ENCODE data around the gene PHF5A.
A peak's percentile ranks its signal among the peaks of the same experiment; 100 is the strongest.
"Not testable (repeated sequence)": the region's sequence is repeated elsewhere in the genome, so short reads cannot be mapped to it uniquely, and the experiment has no call there.

PHF5A gene

DNA sequence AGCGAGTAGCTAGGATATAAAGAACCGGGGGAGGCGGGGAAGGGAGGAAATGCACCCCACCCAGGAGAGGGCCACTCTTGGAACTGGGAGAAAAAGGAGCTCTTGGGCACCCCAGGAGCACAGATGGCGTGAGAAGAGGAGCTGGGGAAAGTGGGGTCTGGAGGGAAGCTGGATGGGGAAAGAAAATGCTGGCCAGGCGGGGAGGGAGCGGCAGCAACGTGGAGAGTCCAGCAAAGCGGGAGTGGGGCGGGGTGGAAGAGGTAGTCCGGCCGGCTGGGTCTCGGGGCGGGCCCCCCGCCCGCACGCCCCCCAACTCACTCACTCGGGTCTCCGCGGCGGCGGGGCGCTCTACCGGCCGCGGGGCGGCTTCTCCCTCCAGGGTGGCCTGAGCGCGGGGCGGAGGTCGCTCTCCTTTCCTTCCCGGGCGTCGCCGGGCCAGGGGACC is 22.4 kb downstream of the PHF5A start:
- Histone ChIP-seq H3K9me3 (ENCODE audit: control insufficient read depth, insufficient read depth, low read length) (no peaks in the 10 kb centered on the region), H3K27me3 (ENCODE audit: control insufficient read depth, insufficient read depth, low read length) (no peaks in the 10 kb centered on the region), H3K9ac (ENCODE audit: low read depth, low read length) (peak overlapping the region; percentile 93), H3K36me3 (ENCODE audit: control insufficient read depth, insufficient read depth, low read length) (peaks cover 18% of the 10 kb centered on the region), H3K27ac (ENCODE audit: low read depth, low read length) (peak overlapping the region; percentile 100), H3K4me1 (ENCODE audit: control insufficient read depth, insufficient read depth, low read length) (peaks cover 6% of the 10 kb centered on the region), H3K4me3 (ENCODE audit: low read depth, low read length) (peak overlapping the region; percentile 80)

DNA sequence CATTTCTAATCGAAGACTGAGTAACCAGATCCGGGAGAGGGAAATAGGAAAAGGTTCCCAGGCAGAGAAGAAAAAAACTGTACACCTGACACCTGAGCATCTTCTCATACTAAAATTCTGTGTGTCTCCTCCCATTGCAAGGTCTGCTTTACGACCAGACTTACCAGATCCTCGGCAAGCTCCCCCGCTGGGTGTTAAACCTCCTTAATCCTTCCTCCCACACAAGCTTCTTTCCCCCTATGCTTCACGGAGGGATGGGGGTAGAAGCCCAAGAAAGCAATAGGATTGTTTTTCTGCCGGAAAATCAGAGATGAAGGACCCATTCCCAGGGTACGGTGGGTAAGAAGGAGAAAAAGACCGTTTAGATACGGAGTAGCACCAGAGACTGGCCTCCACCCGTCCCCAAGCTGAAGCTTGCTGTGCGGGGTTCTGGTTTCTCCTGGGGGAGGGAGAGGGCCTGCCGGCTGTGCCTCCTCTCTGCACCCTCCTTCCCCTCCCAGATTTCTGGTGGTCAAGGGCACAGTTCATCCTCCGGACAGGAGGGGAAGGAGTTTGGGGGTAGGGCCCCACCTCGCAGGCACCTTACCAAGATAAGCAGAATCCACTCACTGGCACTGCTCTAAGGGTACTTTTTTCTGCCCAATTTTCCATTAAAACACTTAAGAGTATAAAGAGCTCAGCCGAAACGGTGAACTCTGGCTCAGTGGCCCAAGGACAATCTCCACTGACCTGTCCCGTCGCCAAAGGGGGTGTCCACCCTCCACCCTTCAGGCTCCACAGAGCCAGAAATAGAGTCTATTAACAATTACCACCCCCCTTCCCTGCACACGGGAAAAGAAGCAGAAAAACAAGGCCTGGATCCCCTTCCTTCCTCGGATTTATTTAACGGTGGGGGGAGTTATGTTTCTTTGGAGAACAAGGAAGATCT is 23.1 kb downstream of the PHF5A start:
- Histone ChIP-seq H3K36me3 (ENCODE audit: control insufficient read depth, insufficient read depth, low read length) (peaks cover 25% of the 10 kb centered on the region), H3K4me1 (ENCODE audit: control insufficient read depth, insufficient read depth, low read length) (peaks cover 6% of the 10 kb centered on the region), H3K27me3 (ENCODE audit: control insufficient read depth, insufficient read depth, low read length) (no peaks in the 10 kb centered on the region), H3K9me3 (ENCODE audit: control insufficient read depth, insufficient read depth, low read length) (no peaks in the 10 kb centered on the region), H3K4me3 (ENCODE audit: low read depth, low read length) (peak overlapping the region; percentile 80), H3K27ac (ENCODE audit: low read depth, low read length) (peak overlapping the region; percentile 100), H3K9ac (ENCODE audit: low read depth, low read length) (peak overlapping the region; percentile 93)

DNA sequence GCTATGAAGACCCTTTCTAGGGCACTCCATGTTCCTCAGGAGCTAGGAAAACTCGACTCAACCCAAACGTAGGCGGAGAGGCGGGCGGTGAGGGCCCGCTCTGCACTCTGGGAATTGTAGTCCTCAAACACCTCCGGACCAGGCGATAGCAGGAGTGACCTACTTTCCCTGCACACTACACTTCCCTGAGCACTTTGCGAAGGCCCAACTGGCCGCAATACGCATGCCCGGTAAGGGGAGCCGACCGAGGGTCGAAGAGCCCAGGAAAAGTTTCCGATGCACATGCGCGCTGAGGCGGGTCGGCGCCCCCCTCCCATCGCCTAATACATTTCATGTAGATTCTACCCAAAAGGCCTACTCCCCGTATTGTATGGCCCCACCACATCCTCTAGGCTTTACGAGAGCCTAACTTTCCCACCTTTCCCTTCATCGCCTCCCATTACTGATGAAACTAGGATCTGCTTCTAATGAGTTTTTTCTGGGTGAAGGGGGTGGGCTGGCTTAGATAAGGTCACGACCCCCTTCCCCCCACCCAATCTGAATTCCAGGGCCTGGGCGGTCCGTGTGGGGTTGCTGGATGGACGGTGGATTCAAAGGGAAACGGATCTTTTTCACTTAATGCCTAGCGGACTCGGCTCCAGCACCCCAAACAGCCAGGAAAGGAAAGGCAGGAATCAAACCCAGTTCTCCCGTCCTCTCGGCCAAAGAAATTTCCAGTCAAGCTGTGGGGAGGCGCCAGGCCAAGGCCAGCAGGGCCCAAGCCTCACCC is 23.9 kb downstream of the PHF5A start:
- H3K4me3 ChIP-seq (ENCODE audit: low read depth, low read length), result peak overlapping the region; percentile 80
- H3K36me3 ChIP-seq (ENCODE audit: control insufficient read depth, insufficient read depth, low read length), result peaks cover 30% of the 10 kb centered on the region
- H3K4me1 ChIP-seq (ENCODE audit: control insufficient read depth, insufficient read depth, low read length), result peaks cover 6% of the 10 kb centered on the region
- H3K27ac ChIP-seq (ENCODE audit: low read depth, low read length), result peak overlapping the region; percentile 100
- no peaks in the 10 kb centered on the region for H3K9me3 ChIP-seq (ENCODE audit: control insufficient read depth, insufficient read depth, low read length)
- no peaks in the 10 kb centered on the region for H3K27me3 ChIP-seq (ENCODE audit: control insufficient read depth, insufficient read depth, low read length)
- H3K9ac ChIP-seq (ENCODE audit: low read depth, low read length), result peak overlapping the region; percentile 93

DNA sequence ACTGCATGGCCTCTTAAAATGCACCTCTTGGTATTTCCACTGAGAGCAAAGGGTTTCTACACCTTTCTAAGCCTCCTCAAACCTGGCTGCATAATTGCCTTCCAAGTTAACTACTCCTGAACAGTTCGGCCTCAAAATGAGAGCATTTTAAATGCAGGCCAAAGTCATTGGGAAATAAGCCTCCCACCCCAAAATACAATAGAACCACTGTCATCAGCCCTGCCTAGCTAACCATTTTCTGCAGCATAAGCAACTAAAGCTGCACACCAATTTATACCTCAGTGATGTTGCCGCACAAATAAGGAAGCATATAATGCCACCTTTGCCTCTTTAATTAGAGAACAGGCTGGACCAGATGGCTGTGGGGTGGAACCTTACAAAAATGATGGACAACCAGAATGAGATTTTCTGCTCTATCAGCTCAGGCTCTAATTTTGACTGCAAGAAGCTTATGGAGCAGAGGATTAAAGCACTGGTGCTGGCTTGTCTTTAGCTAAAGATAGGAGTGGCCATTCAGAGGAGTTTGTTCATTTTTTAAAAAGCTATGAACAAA is 26.2 kb downstream of the PHF5A start:
- H3K9me3 ChIP-seq (ENCODE audit: control insufficient read depth, insufficient read depth, low read length), result no peaks in the 10 kb centered on the region
- no peak overlapping the region for H3K4me3 ChIP-seq (ENCODE audit: low read depth, low read length)
- H3K27ac ChIP-seq (ENCODE audit: low read depth, low read length), result no peak overlapping the region
- no peaks in the 10 kb centered on the region for H3K27me3 ChIP-seq (ENCODE audit: control insufficient read depth, insufficient read depth, low read length)
- no peak overlapping the region for H3K9ac ChIP-seq (ENCODE audit: low read depth, low read length)
- no peaks in the 10 kb centered on the region; the same call in 1 of the 2 replicates for H3K4me1 ChIP-seq (ENCODE audit: control insufficient read depth, insufficient read depth, low read length)
- H3K36me3 ChIP-seq (ENCODE audit: control insufficient read depth, insufficient read depth, low read length), result peaks cover 47% of the 10 kb centered on the region

DNA sequence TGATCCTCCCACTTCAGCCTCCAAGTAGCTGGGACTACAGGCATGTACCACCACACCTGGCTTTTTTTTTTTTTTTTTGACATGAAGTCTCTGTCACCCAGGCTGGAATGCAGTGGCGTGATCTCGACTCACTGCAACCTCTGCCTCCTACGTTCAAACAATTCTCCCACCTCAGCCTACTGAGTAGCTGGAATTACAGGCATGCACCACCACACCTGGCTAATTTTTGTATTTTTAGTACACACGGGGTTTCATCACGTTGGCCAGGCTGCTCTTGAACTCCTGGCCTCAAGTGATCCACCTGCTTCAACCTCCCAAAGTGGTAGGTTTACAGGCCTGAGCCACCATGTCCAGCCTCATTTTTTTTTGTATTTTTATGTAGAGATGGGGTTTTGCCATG is 28.0 kb downstream of the PHF5A start:
- not testable (repeated sequence) for H3K27ac ChIP-seq (ENCODE audit: low read depth, low read length); H3K27me3 ChIP-seq (ENCODE audit: control insufficient read depth, insufficient read depth, low read length); H3K9ac ChIP-seq (ENCODE audit: low read depth, low read length); H3K9me3 ChIP-seq (ENCODE audit: control insufficient read depth, insufficient read depth, low read length); H3K4me1 ChIP-seq (ENCODE audit: control insufficient read depth, insufficient read depth, low read length); H3K4me3 ChIP-seq (ENCODE audit: low read depth, low read length)
- H3K36me3 ChIP-seq (ENCODE audit: control insufficient read depth, insufficient read depth, low read length), result peaks cover 65% of the 10 kb centered on the region

DNA sequence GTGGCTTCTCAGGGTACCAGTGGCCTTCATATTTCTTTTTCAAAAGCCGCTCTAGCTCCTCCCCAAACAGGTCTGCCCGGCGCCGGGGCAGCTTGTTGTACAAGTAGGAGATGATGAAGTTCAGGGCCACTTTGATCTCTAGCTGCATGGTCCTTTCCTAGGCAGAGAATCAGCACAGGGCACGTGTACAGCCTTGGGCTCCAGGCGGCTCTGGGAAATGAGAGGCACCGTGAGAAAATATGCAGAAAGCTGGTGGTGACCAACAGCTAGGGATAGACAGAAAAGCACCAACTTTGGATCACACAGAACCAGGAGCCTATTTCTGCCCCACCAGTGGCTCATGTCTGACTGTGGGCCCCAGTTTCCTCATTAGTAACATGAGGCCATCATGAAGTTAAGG is 31.3 kb downstream of the PHF5A start:
- Histone ChIP-seq H3K4me3 (ENCODE audit: low read depth, low read length) (no peak overlapping the region), H3K9me3 (ENCODE audit: control insufficient read depth, insufficient read depth, low read length) (no peaks in the 10 kb centered on the region), H3K27ac (ENCODE audit: low read depth, low read length) (no peak overlapping the region), H3K36me3 (ENCODE audit: control insufficient read depth, insufficient read depth, low read length) (peaks cover 79% of the 10 kb centered on the region), H3K4me1 (ENCODE audit: control insufficient read depth, insufficient read depth, low read length) (no peaks in the 10 kb centered on the region), H3K27me3 (ENCODE audit: control insufficient read depth, insufficient read depth, low read length) (no peaks in the 10 kb centered on the region), H3K9ac (ENCODE audit: low read depth, low read length) (no peak overlapping the region)

DNA sequence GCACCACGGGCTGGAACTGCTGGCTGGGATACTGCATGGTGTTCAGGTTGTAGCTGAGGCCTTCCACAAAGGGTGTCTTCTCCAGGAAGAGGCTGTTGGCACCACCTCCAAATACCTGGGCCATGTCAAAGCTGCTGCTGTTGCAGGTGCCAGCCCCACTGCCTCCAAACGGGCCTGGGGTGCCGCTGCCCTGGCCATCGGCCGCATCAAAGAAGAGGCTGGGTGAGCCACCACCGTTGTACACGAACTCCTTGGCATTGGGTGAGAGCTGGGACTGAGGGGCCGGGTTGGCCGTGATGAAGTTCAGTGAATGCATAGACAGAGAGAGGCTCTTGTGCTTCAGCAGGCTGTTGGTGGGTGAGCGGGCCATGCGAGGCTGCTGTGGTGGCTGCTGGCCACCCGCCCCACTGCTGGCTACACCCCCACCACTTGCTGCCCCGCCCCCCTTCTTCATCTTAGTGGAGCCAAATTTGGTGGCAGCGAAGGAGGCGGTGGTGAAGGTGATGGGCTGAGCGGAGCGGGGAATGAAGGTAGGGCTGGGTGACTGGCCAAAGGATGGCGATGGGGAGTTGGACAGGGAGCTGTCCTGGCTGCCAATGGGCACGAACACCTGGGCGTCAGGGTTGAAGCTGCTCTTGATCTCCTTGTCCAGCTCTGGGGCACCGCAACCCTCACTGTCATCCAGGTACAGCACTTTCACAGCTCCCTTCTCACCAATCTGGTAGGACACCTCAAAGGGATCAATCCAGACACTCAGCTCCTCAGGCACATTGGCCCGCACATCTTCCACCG is 32.0 kb downstream of the PHF5A start:
- no peak overlapping the region for H3K4me3 ChIP-seq (ENCODE audit: low read depth, low read length)
- H3K27ac ChIP-seq (ENCODE audit: low read depth, low read length), result no peak overlapping the region
- no peak overlapping the region for H3K9ac ChIP-seq (ENCODE audit: low read depth, low read length)
- H3K4me1 ChIP-seq (ENCODE audit: control insufficient read depth, insufficient read depth, low read length), result no peaks in the 10 kb centered on the region
- peaks cover 75% of the 10 kb centered on the region for H3K36me3 ChIP-seq (ENCODE audit: control insufficient read depth, insufficient read depth, low read length)
- H3K9me3 ChIP-seq (ENCODE audit: control insufficient read depth, insufficient read depth, low read length), result no peaks in the 10 kb centered on the region
- H3K27me3 ChIP-seq (ENCODE audit: control insufficient read depth, insufficient read depth, low read length), result no peaks in the 10 kb centered on the region

DNA sequence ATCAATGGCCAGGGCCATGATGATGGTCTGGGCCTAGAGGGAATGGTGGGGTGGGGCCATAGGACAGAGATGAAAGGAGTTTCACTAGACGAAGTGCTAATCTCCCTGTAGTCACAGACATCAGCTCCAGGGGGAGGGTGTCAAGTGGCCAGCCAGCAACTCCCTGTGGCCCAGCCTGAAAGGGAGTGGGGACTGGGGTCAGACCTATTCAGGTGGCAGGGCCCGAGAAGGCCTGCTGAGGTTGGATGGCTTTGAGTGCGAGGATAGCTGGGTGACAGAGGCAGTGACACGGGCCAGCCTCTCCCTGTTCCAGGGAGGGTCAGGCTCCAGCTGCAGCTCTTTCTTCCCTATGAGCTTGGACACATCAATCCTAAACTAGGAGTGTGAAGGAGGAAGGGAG is 32.9 kb downstream of the PHF5A start:
- H3K4me1 ChIP-seq (ENCODE audit: control insufficient read depth, insufficient read depth, low read length), result no peaks in the 10 kb centered on the region
- no peak overlapping the region for H3K27ac ChIP-seq (ENCODE audit: low read depth, low read length)
- no peak overlapping the region for H3K4me3 ChIP-seq (ENCODE audit: low read depth, low read length)
- peaks cover 66% of the 10 kb centered on the region for H3K36me3 ChIP-seq (ENCODE audit: control insufficient read depth, insufficient read depth, low read length)
- H3K27me3 ChIP-seq (ENCODE audit: control insufficient read depth, insufficient read depth, low read length), result no peaks in the 10 kb centered on the region
- H3K9me3 ChIP-seq (ENCODE audit: control insufficient read depth, insufficient read depth, low read length), result no peaks in the 10 kb centered on the region
- no peak overlapping the region for H3K9ac ChIP-seq (ENCODE audit: low read depth, low read length)

DNA sequence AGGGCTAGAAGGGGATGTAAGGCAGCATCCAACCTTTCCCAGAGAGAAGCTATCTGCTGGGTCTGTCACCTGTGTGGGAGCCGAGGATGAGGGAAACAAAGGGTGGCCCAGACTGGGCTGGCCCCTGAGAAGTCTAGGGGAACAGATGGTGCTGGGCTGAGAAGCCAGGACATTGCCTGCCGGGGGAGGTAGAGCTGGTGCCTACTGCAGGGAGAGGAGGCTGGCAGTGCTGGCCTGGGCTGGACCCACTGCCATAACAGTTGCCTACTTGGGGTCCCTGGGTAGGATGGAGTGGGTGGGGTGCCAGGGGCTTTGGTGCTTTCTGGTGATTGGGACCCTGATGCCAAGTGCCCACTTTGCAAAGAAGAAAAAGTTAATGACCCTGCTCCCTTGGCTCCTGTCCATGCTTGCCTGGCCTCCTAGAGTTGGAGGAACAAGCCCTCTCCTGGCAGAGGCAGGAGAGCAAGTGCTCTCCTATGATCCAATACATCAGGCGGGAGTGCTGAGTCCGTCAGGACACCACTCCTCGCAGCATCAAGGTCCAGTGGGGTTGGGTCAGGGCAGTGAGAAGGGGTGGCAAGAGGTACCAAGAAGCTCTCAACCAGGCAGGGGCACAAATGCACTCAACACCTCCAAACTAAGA is 34.0 kb downstream of the PHF5A start:
- not testable (repeated sequence) for H3K27me3 ChIP-seq (ENCODE audit: control insufficient read depth, insufficient read depth, low read length); H3K4me3 ChIP-seq (ENCODE audit: low read depth, low read length); H3K4me1 ChIP-seq (ENCODE audit: control insufficient read depth, insufficient read depth, low read length); H3K27ac ChIP-seq (ENCODE audit: low read depth, low read length); H3K9me3 ChIP-seq (ENCODE audit: control insufficient read depth, insufficient read depth, low read length); H3K9ac ChIP-seq (ENCODE audit: low read depth, low read length)
- H3K36me3 ChIP-seq (ENCODE audit: control insufficient read depth, insufficient read depth, low read length), result peaks cover 60% of the 10 kb centered on the region

DNA sequence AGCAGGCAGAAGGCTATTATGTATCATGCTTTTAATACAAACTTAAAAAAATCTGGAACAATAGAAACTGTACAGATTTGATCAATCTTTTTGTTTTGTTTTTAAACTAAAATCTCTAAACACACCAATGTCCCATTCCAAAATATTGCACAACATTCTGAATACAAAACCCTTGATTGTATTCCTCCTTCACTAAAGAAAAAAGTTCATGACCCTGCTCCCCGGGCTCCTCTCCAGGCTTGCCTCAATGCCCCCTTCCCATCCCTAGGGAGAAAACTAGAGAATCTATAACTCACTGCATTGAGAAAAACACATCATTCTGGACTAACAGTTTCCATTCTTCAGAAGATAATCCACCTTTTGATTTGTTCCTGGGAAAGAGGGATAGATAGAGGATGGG is 35.0 kb downstream of the PHF5A start:
- not testable (repeated sequence) for H3K9me3 ChIP-seq (ENCODE audit: control insufficient read depth, insufficient read depth, low read length); H3K4me1 ChIP-seq (ENCODE audit: control insufficient read depth, insufficient read depth, low read length); H3K4me3 ChIP-seq (ENCODE audit: low read depth, low read length); H3K27ac ChIP-seq (ENCODE audit: low read depth, low read length); H3K27me3 ChIP-seq (ENCODE audit: control insufficient read depth, insufficient read depth, low read length); H3K9ac ChIP-seq (ENCODE audit: low read depth, low read length)
- peaks cover 50% of the 10 kb centered on the region for H3K36me3 ChIP-seq (ENCODE audit: control insufficient read depth, insufficient read depth, low read length)

All from HUES48 (cell line).